SK-N-SH (cell line): Measurements from ENCODE around the gene AKTIP. TPM values are rescaled to one million over a fixed set of nuclear protein-coding genes. Genes with fewer than 3 reads are reported as not detected.

ENCODE experiments used
- CHD2 ChIP-seq: fragments of 150-350 bp; IDR thresholded peaks from 2 replicates; pipeline ENCODE4 v1.6.1; 2018; ENCODE audit warnings: low read length; ENCODE audit not compliant: partially characterized antibody
- ELF1 ChIP-seq: IDR thresholded peaks from 2 replicates; pipeline ENCODE4 v1.4.0; 2012
- FOSL2 ChIP-seq: IDR thresholded peaks from 2 replicates; pipeline ENCODE4 v1.4.0; 2012; ENCODE audit warnings: low read depth, mild to moderate bottlenecking, moderate library complexity, borderline replicate concordance
- GABPA ChIP-seq: IDR thresholded peaks from 2 replicates; pipeline ENCODE4 v1.4.0; 2012; ENCODE audit warnings: low read depth, mild to moderate bottlenecking
- MEF2A ChIP-seq: IDR thresholded peaks from 2 replicates; pipeline ENCODE4 v1.4.0; 2012; ENCODE audit warnings: low read depth, borderline replicate concordance
- NFIC ChIP-seq: IDR thresholded peaks from 2 replicates; pipeline ENCODE4 v1.4.0; 2012; ENCODE audit warnings: borderline replicate concordance
- NRF1 ChIP-seq: IDR thresholded peaks from 2 replicates; pipeline ENCODE4 v1.6.1; 2012; ENCODE audit warnings: low read depth, mild to moderate bottlenecking, low read length
- RAD21 ChIP-seq: IDR thresholded peaks from 2 replicates; pipeline ENCODE4 v1.6.1; 2012; ENCODE audit warnings: mild to moderate bottlenecking, low read length
- RCOR1 ChIP-seq: fragments of 150-350 bp; IDR thresholded peaks from 2 replicates; pipeline ENCODE4 v1.6.1; 2017; ENCODE audit warnings: antibody characterized with exemption, low read length
- RFX5 ChIP-seq: IDR thresholded peaks from 2 replicates; pipeline ENCODE4 v1.6.1; 2012; ENCODE audit warnings: mild to moderate bottlenecking, improper control_type of control experiment, low read length
- SIN3A ChIP-seq: IDR thresholded peaks from 2 replicates; pipeline ENCODE4 v1.6.1; 2012; ENCODE audit warnings: low read depth, mild to moderate bottlenecking, low read length, moderate library complexity, borderline replicate concordance
- TAF1 ChIP-seq: IDR thresholded peaks from 2 replicates; pipeline ENCODE4 v1.6.1; 2012; ENCODE audit warnings: low read depth, mild to moderate bottlenecking, low read length, moderate library complexity, borderline replicate concordance
- YY1 ChIP-seq: IDR thresholded peaks from 2 replicates; pipeline ENCODE4 v1.4.0; 2012; ENCODE audit warnings: low read depth, mild to moderate bottlenecking
- polyA plus RNA-seq, 3 experiments: library from polyadenylated mRNA; depleted of rRNA; stranded (reverse); fragments of >200 nt; gene quantifications; 2 replicates each; pipeline ENCODE4 v1.2.3, GENCODE V29; 2012
- TF ChIP-seq, protein P1 (sequence below): IDR thresholded peaks from 2 replicates; pipeline ENCODE4; 2012
- TF ChIP-seq, protein P2 (sequence below): IDR thresholded peaks from 2 replicates; pipeline ENCODE4 v1.6.1; 2012; ENCODE audit warnings: mild to moderate bottlenecking, low read depth, low read length, moderate library complexity
- TF ChIP-seq, protein P3 (sequence below): fragments of 150-350 bp; IDR thresholded peaks from 2 replicates; pipeline ENCODE4 v1.6.1; 2016; ENCODE audit warnings: mild to moderate bottlenecking, low read depth, low read length
- TF ChIP-seq, protein P4 (sequence below): IDR thresholded peaks from 2 replicates; pipeline ENCODE4 v1.4.0; 2012; ENCODE audit warnings: low read depth
- TF ChIP-seq, protein P5 (sequence below): fragments of 200-600 bp; sonication (generic); IDR thresholded peaks from 2 replicates; pipeline ENCODE4 v1.6.1; 2017; ENCODE audit warnings: antibody characterized with exemption, mild to moderate bottlenecking, moderate library complexity
- TF ChIP-seq, protein P6 (sequence below): IDR thresholded peaks from 2 replicates; pipeline ENCODE4 v1.4.0; 2012; ENCODE audit warnings: low read depth, borderline replicate concordance

The AKTIP gene
- polyA plus RNA-seq, 1 of the 3 experiments (the other 2 are of a cell fraction): 21.0 TPM

DNA sequence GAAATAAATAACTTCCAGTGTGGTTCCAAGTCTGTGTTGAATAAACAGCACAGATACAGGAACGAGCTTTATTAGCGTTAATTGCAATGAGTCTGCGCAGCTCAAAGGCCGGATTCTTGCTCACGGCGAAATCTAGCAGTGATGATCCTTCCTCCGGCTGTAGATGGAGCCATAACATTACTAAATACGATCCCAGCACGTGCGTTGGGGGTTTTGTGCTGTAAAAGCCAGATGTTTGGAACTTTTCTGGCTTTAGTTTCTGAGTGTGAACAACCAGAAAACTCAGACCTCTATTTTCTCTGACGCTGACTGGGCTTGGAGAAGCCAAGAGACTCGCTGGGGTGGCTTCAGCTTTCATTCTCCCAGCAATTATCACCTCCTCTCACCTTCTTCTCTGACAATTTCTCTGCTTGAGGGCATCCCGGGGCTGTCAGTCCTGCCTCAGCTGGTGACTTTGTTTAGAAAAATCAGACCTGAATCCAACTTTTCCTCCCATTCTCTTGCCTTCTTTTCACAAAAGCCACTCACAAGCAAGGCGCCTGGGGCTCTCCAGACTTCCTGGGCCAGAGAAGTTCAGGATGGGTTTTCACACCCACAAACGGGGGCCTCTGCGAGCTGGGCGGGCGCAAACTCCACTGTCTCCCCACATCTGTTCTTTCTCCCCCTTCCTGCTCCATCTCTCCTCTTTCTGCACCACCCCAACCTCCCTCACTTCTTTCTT, 47.1 kb upstream of the AKTIP start (continued):
- TF ChIP-seq, protein P1, sequence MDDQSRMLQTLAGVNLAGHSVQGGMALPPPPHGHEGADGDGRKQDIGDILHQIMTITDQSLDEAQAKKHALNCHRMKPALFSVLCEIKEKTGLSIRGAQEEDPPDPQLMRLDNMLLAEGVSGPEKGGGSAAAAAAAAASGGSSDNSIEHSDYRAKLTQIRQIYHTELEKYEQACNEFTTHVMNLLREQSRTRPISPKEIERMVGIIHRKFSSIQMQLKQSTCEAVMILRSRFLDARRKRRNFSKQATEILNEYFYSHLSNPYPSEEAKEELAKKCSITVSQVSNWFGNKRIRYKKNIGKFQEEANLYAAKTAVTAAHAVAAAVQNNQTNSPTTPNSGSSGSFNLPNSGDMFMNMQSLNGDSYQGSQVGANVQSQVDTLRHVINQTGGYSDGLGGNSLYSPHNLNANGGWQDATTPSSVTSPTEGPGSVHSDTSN: no peak
- TF ChIP-seq NFIC (no peak), GABPA (no peak), TAF1 (no peak), RFX5 (no peak), RAD21 (peak; percentile 96), MEF2A (no peak), CHD2 (peak; percentile 79), SIN3A (no peak), ELF1 (no peak), YY1 (no peak), NRF1 (peak; percentile 82), RCOR1 (no peak), FOSL2 (no peak)
- TF ChIP-seq, protein P2, sequence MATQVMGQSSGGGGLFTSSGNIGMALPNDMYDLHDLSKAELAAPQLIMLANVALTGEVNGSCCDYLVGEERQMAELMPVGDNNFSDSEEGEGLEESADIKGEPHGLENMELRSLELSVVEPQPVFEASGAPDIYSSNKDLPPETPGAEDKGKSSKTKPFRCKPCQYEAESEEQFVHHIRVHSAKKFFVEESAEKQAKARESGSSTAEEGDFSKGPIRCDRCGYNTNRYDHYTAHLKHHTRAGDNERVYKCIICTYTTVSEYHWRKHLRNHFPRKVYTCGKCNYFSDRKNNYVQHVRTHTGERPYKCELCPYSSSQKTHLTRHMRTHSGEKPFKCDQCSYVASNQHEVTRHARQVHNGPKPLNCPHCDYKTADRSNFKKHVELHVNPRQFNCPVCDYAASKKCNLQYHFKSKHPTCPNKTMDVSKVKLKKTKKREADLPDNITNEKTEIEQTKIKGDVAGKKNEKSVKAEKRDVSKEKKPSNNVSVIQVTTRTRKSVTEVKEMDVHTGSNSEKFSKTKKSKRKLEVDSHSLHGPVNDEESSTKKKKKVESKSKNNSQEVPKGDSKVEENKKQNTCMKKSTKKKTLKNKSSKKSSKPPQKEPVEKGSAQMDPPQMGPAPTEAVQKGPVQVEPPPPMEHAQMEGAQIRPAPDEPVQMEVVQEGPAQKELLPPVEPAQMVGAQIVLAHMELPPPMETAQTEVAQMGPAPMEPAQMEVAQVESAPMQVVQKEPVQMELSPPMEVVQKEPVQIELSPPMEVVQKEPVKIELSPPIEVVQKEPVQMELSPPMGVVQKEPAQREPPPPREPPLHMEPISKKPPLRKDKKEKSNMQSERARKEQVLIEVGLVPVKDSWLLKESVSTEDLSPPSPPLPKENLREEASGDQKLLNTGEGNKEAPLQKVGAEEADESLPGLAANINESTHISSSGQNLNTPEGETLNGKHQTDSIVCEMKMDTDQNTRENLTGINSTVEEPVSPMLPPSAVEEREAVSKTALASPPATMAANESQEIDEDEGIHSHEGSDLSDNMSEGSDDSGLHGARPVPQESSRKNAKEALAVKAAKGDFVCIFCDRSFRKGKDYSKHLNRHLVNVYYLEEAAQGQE: no peak
- TF ChIP-seq, protein P3, sequence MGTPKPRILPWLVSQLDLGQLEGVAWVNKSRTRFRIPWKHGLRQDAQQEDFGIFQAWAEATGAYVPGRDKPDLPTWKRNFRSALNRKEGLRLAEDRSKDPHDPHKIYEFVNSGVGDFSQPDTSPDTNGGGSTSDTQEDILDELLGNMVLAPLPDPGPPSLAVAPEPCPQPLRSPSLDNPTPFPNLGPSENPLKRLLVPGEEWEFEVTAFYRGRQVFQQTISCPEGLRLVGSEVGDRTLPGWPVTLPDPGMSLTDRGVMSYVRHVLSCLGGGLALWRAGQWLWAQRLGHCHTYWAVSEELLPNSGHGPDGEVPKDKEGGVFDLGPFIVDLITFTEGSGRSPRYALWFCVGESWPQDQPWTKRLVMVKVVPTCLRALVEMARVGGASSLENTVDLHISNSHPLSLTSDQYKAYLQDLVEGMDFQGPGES: no peak
- TF ChIP-seq, protein P4, sequence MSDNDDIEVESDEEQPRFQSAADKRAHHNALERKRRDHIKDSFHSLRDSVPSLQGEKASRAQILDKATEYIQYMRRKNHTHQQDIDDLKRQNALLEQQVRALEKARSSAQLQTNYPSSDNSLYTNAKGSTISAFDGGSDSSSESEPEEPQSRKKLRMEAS: peak; percentile 98
- TF ChIP-seq, protein P5, sequence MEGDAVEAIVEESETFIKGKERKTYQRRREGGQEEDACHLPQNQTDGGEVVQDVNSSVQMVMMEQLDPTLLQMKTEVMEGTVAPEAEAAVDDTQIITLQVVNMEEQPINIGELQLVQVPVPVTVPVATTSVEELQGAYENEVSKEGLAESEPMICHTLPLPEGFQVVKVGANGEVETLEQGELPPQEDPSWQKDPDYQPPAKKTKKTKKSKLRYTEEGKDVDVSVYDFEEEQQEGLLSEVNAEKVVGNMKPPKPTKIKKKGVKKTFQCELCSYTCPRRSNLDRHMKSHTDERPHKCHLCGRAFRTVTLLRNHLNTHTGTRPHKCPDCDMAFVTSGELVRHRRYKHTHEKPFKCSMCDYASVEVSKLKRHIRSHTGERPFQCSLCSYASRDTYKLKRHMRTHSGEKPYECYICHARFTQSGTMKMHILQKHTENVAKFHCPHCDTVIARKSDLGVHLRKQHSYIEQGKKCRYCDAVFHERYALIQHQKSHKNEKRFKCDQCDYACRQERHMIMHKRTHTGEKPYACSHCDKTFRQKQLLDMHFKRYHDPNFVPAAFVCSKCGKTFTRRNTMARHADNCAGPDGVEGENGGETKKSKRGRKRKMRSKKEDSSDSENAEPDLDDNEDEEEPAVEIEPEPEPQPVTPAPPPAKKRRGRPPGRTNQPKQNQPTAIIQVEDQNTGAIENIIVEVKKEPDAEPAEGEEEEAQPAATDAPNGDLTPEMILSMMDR: peak; percentile 77
- TF ChIP-seq, protein P6, sequence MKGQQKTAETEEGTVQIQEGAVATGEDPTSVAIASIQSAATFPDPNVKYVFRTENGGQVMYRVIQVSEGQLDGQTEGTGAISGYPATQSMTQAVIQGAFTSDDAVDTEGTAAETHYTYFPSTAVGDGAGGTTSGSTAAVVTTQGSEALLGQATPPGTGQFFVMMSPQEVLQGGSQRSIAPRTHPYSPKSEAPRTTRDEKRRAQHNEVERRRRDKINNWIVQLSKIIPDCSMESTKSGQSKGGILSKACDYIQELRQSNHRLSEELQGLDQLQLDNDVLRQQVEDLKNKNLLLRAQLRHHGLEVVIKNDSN: no peak
